ENCODE results near the gene HNRNPAB.
A peak's percentile ranks its signal among the peaks of the same experiment; 100 is the strongest.
"Not testable (repeated sequence)": the region's sequence is repeated elsewhere in the genome, so short reads cannot be mapped to it uniquely, and the experiment has no call there.

The HNRNPAB gene

GRCh38 chr5:178232124-178232919 lies 28.0 kb downstream of the HNRNPAB start, which contains the start of gene PHYKPL:
PHYKPL (minus strand) TSS chr5:178232802; CDS start chr5:178232550, 252 bp downstream.
- DNase-seq = peak in 1 of 2 donors; percentile 57

GRCh38 chr5:178232920-178233429 lies 28.6 kb downstream of the HNRNPAB start:
- no peak for DNase-seq

GRCh38 chr5:178234121-178234749 lies 29.9 kb downstream of the HNRNPAB start:
- no peak for DNase-seq

GRCh38 chr5:178234750-178235587 lies 30.6 kb downstream of the HNRNPAB start:
- peak in 1 of 2 donors; percentile 60 for DNase-seq

- no peak for DNase-seq
Measured at GRCh38 chr5:178235588-178235974, 31.2 kb downstream of the HNRNPAB start.

- no peak for DNase-seq
Measured at GRCh38 chr5:178236126-178236525, 31.8 kb downstream of the HNRNPAB start.

GRCh38 chr5:178236679-178237078 lies 32.3 kb downstream of the HNRNPAB start:
- no peak for DNase-seq

- no peak for DNase-seq
Measured at GRCh38 chr5:178237431-178238312, 33.3 kb downstream of the HNRNPAB start.

GRCh38 chr5:178238313-178238635 lies 33.9 kb downstream of the HNRNPAB start:
- DNase-seq = no peak

- no peak for DNase-seq
Measured at GRCh38 chr5:178238711-178239592, 34.6 kb downstream of the HNRNPAB start.

GRCh38 chr5:178239626-178240301 lies 35.4 kb downstream of the HNRNPAB start:
- DNase-seq = not testable (repeated sequence)

GRCh38 chr5:178240341-178240741 lies 36.0 kb downstream of the HNRNPAB start:
- DNase-seq = no peak

GRCh38 chr5:178240766-178241165 lies 36.4 kb downstream of the HNRNPAB start:
- DNase-seq = no peak

- DNase-seq = peak in 1 of 2 donors; percentile 29
Measured at GRCh38 chr5:178241231-178241663, 36.9 kb downstream of the HNRNPAB start.

- no peak for DNase-seq
Measured at GRCh38 chr5:178241688-178242231, 37.4 kb downstream of the HNRNPAB start.

GRCh38 chr5:178242416-178242815 lies 38.1 kb downstream of the HNRNPAB start:
- DNase-seq = no peak

- no peak for DNase-seq
Measured at GRCh38 chr5:178244576-178244975, 40.2 kb downstream of the HNRNPAB start.

- DNase-seq = no peak
Measured at GRCh38 chr5:178245389-178245788, 41.1 kb downstream of the HNRNPAB start.

- DNase-seq = no peak
Measured at GRCh38 chr5:178246624-178247279, 42.4 kb downstream of the HNRNPAB start.
